NCI-H1436 treated with DMSO at 0.1 percent for 48 hours (cell line): ENCODE results near the gene COL4A2.
"Not testable (repeated sequence)": the region's sequence is repeated elsewhere in the genome, so short reads cannot be mapped to it uniquely, and the experiment has no call there.

Experiments
- DNase-seq: peaks from one replicate; lab custom pipeline; 2025; lab: John Stamatoyannopoulos, UW

The COL4A2 gene

DNA sequence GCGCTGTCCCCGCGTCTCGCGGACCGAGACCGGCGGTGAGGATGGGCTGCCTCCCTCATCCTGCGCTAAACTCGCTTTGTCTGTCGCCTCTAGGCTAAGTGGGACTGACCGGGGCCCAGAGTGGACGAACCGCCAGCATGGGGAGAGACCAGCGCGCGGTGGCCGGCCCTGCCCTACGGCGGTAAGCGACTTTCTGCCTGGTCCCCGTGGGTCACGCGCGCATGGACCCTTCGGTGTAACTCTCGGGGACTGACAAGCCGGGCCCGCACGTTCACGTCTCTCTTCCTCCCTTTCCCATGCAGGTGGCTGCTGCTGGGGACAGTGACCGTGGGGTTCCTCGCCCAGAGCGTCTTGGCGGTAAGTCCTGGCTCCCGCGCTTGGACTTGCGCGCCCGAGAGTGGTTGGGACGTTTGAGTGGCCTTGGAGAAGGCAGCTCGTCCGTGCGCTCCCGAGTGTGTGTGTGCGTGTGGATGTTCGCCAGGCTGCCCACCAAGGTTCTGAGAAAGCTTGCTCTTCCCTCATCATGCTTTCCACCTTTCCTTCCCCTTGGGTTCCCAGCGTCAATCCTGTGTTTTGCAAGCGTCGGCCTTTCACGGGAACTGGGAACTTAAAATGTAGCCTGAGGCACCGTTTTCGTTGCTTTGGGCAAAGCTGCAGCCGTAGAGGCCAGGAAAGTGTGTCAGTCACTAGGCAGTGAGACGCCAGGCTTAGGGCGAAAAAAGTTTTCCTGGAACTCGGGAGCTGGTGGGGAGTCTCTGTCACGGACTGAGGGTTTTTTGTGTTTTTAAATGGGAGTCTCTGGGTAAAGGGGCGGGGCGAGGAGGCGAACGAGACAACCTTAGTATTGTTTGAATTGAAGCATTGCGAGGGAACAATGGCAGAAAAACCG is 927 bp downstream of the COL4A2 start:
- DNase-seq = no peak

- no peak for DNase-seq
These were observed 1.7 kb downstream of the COL4A2 start for GRCh38 chr13:110308656-110309359.

GRCh38 chr13:110309661-110310524 is 2.8 kb downstream of the COL4A2 start:
- no peak for DNase-seq

GRCh38 chr13:110310541-110311442 is 3.7 kb downstream of the COL4A2 start:
- DNase-seq = no peak

DNA sequence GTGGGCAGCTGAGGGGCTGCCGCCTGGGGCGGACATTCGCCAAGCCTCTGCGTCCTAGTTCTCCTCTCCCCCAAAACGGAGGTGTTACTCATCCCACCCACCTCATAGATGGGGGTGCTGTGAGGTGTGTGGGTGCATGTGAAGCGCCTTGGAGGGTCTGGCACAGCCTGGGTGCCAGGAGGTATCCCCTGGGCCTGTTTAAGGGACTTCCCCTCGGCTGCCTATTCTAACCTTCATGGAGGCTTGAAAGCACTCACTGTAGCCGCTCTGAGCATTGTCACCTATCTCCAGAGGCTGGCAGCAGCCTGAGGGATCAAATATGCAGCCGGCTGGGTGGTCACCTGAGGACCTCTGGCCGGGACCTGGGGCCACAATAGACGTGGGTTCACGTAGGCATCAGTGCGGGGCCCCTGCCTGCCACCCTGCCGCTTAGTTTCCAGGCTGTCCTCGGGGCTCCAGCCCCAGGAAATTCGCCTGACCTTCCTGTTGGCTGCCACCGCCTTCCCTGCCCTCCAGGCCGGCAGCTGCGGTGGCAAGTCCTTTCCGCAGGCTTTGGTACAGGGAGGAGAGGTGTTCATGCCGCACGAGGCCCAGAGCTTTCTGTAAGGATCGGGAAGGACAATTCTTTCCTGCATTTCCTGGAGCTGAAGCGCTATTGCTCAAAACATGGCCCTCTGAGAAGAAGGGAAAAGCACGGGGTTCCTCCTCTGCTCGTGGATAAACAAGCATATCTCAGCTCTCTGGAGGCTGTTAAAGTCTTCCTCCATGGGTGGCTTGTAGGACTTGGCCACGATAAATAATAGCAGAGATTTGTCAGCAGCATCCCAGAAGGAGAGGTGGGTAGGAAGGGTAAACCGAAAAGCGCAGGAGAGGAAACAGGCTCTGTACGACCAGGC is 4.6 kb downstream of the COL4A2 start:
- DNase-seq = no peak

GRCh38 chr13:110312339-110313031 is 5.4 kb downstream of the COL4A2 start:
- no peak for DNase-seq

DNA sequence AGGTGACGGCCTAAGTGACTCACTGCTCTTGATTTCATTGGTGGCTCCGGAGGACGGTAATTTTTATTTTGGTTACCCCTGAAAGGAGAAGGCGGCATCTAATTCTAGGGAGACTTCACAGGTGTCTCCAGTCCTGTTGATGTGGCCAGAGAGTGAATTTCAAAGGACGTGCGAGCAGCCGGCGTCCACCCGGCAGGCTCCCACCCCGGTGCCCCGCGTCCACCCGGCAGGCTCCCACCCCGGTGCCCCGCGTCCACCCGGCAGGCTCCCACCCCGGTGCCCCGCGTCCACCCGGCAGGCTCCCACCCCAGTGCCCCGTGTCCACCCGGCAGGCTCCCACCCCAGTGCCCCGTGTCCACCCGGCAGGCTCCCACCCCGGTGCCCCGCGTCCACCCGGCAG is 6.2 kb downstream of the COL4A2 start:
- not testable (repeated sequence) for DNase-seq

DNA sequence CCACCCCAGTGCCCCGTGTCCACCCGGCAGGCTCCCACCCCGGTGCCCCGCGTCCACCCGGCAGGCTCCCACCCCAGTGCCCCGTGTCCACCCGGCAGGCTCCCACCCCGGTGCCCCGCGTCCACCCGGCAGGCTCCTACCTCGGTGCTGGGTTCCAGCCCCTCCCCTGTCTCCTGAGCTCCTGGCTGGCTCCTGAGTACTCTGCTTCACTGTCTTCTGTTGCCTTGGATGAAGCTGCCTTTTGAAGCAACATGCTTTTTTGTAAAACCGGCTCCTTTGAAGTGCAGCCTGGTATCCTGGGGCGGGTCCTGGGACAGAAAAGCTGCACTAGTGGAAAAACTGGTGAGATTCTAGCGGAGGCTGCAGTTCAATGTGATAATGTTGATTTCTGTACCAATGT is 6.6 kb downstream of the COL4A2 start:
- not testable (repeated sequence) for DNase-seq

DNA sequence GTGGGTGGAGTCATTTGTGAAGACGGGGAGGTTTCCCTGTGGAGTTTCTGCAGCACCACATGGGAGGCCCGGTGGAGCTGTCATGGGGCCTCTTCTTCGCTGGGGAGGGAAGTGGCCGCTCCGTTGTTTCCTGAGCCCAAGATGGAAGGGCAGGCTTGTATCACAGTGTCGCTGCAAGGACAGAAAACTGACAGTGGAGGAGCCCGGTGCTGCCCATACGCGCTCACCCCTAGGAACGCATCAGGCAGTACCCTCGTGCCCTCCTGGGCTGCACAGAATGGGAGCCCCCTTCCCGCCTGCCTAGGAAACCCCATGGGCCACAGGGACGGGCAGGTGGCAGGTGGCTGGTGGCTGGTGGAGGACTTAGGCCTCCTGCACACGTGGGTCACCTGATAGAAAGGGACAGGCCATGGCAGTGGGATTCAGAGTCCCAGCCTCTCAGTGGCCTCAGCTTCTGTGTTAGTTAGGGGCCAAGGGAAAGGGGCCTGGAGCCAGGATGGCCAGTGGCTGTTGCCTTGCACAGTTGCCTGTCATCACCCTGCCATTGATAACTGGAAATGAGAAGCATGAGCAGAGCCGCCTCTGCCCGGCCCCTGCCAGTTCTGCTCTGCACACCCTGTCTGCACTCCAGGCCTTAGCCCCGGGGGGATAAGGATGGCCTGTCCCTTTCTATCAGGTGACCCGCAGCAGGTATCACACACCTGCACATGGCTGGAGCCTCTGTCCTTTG is 7.6 kb downstream of the COL4A2 start:
- no peak for DNase-seq

DNA sequence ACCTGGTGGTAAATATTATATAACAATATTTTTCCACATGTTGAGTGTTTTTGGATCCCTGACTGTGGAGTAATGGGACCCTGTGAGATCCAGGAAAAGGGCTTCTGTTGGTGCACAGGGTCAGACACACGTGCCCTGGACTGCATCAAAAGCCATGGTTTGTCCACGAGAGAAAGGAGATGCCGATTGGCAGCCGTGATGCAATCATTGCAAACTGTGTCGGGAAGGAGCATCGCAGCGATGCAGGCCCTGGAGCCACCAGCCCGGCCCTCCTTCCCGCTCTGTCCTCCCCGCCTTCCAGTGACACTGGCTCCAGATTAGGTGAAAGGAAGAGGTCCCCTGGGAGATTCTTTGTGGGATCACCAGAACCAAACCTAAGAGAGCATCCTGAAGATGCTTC is 9.1 kb downstream of the COL4A2 start:
- DNase-seq = no peak

DNA sequence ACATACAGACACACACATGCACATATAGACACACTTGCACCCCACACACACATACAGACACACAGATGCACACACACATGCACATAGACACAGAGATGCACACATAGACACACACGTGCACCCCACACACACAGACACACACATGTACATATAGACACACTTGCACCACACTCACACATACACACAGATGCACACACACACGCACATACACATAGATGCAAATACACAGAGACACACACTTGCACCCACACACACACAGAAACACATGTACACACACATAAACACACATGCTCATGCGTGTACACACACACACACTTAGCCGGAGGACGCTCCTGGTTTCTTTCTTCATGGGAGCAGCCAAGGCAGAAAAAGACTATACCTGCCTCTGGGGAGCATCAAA is 10.0 kb downstream of the COL4A2 start:
- DNase-seq = no peak

GRCh38 chr13:110317496-110318195 is 10.6 kb downstream of the COL4A2 start:
- DNase-seq = no peak

GRCh38 chr13:110318920-110319319 is 11.8 kb downstream of the COL4A2 start:
- DNase-seq = no peak

- DNase-seq = no peak
These were observed 12.3 kb downstream of the COL4A2 start for GRCh38 chr13:110319397-110319773.

DNA sequence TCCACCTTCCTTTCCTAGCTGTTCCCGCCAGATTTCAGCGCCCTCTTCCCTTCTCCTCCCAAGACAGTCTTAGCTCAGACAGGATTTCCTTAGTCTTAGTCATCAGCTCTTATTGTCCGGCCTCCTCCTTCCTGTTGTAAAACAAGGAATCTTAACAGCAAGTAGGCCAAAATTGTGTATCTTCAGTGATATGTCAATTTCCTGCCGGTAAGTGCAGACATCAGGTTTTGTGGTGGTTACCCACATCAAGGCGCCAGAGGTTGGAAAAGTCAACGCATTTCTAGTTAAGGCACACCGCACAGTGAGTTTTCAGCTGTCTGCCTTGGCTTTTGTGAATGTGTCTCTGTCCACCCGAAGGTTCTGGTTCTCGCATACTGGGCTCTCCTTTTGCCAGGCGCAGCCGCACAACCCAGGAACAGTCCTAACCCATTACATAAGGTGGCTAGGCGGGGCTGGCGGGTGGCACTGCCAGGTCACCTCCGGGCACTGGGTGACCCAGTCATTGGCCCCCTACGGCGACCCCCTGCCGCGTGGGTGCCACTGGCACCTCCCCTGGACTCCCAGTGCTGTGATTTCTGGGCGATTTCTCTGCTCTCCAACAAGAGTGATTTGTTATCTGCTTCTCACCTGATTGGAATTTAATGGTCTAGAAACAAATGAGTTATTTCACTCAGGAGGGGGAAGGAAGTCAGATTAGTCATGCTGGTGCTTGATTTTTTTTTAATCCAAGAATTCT is 12.9 kb downstream of the COL4A2 start:
- no peak for DNase-seq

- no peak for DNase-seq
These were observed 13.6 kb downstream of the COL4A2 start for GRCh38 chr13:110320645-110321044.

- not testable (repeated sequence) for DNase-seq
These were observed 14.5 kb downstream of the COL4A2 start for GRCh38 chr13:110321573-110321972.
